ENCODE measurements around the gene MMEL1. TPM values are rescaled to one million over a fixed set of nuclear protein-coding genes. Genes with fewer than 3 reads are reported as not detected.
"Not testable (repeated sequence)": the region's sequence is repeated elsewhere in the genome, so short reads cannot be mapped to it uniquely, and the experiment has no call there.

MMEL1 gene
- total and polyA plus RNA-seq, 2 donors (not counting 1 experiment from before 2014, with no cell fraction given): 0.33 to 0.60 TPM

GRCh38 chr1:2570332-2570731 is 62.5 kb downstream of the MMEL1 start:
- peaks cover 6% of the 10 kb centered on the region for H3K27me3 ChIP-seq (ENCODE audit: control insufficient read depth, insufficient read depth, low read length)
- no peaks in the 10 kb centered on the region for H3K36me3 ChIP-seq (ENCODE audit: control insufficient read depth, insufficient read depth, low read length)
- no peak overlapping the region for H3K27ac ChIP-seq (ENCODE audit: insufficient read depth, low read length)
- no peak overlapping the region for H3K4me2 ChIP-seq (ENCODE audit: extremely low read depth, insufficient read depth, low read length)
- DNase-seq (ENCODE audit: low read depth in 2 of 2): no peak
- H2AFZ ChIP-seq (ENCODE audit: low read length): no peak overlapping the region
- no peaks in the 10 kb centered on the region for H3K79me2 ChIP-seq (ENCODE audit: control insufficient read depth, insufficient read depth, low read length)
- no peaks in the 10 kb centered on the region for H3K9me3 ChIP-seq (ENCODE audit: control insufficient read depth, insufficient read depth, low read depth, low read length)
- no peak overlapping the region for H3K9ac ChIP-seq (ENCODE audit: insufficient read depth, low read length)
- H3K4me3 ChIP-seq (replicated peaks in 1 of 4; ENCODE audit: control extremely low read depth in 1 of 4, insufficient read depth in 1 of 4, low read depth in 3 of 4, low read length in 4 of 4): no peak overlapping the region
- no peaks in the 10 kb centered on the region for H4K20me1 ChIP-seq (ENCODE audit: control insufficient read depth, extremely low read depth, insufficient read depth, low read length)
- H3K4me1 ChIP-seq (ENCODE audit: control insufficient read depth, extremely low read depth, insufficient read depth, low read length): no peaks in the 10 kb centered on the region
- TF ChIP-seq CTCF (conservative IDR thresholded peaks at IDR 0.05 in 1 of 2, IDR thresholded peaks at IDR 0.05 in 1 of 2; ENCODE audit: low read depth in 1 of 2, low read length in 2 of 2) (no peak), EZH2 (IDR thresholded peaks at IDR 0.05; ENCODE audit: low read length, missing control alignments) (no peak)

- not testable (repeated sequence) for H3K36me3 ChIP-seq (ENCODE audit: control insufficient read depth, insufficient read depth, low read length); DNase-seq (ENCODE audit: low read depth in 2 of 2); H3K4me1 ChIP-seq (ENCODE audit: control insufficient read depth, extremely low read depth, insufficient read depth, low read length); H3K4me2 ChIP-seq (ENCODE audit: extremely low read depth, insufficient read depth, low read length); H4K20me1 ChIP-seq (ENCODE audit: control insufficient read depth, extremely low read depth, insufficient read depth, low read length); H2AFZ ChIP-seq (ENCODE audit: low read length); H3K79me2 ChIP-seq (ENCODE audit: control insufficient read depth, insufficient read depth, low read length); H3K9ac ChIP-seq (ENCODE audit: insufficient read depth, low read length); H3K4me3 ChIP-seq (replicated peaks in 1 of 4; ENCODE audit: control extremely low read depth in 1 of 4, insufficient read depth in 1 of 4, low read depth in 3 of 4, low read length in 4 of 4); H3K27me3 ChIP-seq (ENCODE audit: control insufficient read depth, insufficient read depth, low read length); H3K9me3 ChIP-seq (ENCODE audit: control insufficient read depth, insufficient read depth, low read depth, low read length); H3K27ac ChIP-seq (ENCODE audit: insufficient read depth, low read length)
These were observed 63.1 kb downstream of the MMEL1 start for GRCh38 chr1:2569703-2570102.

- no peak for DNase-seq (ENCODE audit: low read depth in 2 of 2)
- Histone ChIP-seq H3K9ac (ENCODE audit: insufficient read depth, low read length) (no peak overlapping the region), H4K20me1 (ENCODE audit: control insufficient read depth, extremely low read depth, insufficient read depth, low read length) (no peaks in the 10 kb centered on the region), H3K9me3 (ENCODE audit: control insufficient read depth, insufficient read depth, low read depth, low read length) (no peaks in the 10 kb centered on the region), H3K79me2 (ENCODE audit: control insufficient read depth, insufficient read depth, low read length) (no peaks in the 10 kb centered on the region), H2AFZ (ENCODE audit: low read length) (no peak overlapping the region), H3K4me3 (replicated peaks in 1 of 4; ENCODE audit: control extremely low read depth in 1 of 4, insufficient read depth in 1 of 4, low read depth in 3 of 4, low read length in 4 of 4) (no peak overlapping the region), H3K36me3 (ENCODE audit: control insufficient read depth, insufficient read depth, low read length) (no peaks in the 10 kb centered on the region), H3K4me2 (ENCODE audit: extremely low read depth, insufficient read depth, low read length) (no peak overlapping the region), H3K4me1 (ENCODE audit: control insufficient read depth, extremely low read depth, insufficient read depth, low read length) (no peaks in the 10 kb centered on the region), H3K27ac (ENCODE audit: insufficient read depth, low read length) (no peak overlapping the region), H3K27me3 (ENCODE audit: control insufficient read depth, insufficient read depth, low read length) (peaks cover 3% of the 10 kb centered on the region)
- TF ChIP-seq CTCF (conservative IDR thresholded peaks at IDR 0.05 in 1 of 2, IDR thresholded peaks at IDR 0.05 in 1 of 2; ENCODE audit: low read depth in 1 of 2, low read length in 2 of 2) (no peak), EZH2 (IDR thresholded peaks at IDR 0.05; ENCODE audit: low read length, missing control alignments) (no peak)
These were observed 63.8 kb downstream of the MMEL1 start for GRCh38 chr1:2569060-2569459.

- not testable (repeated sequence) for H3K4me1 ChIP-seq (ENCODE audit: control insufficient read depth, extremely low read depth, insufficient read depth, low read length); H3K4me3 ChIP-seq (replicated peaks in 1 of 4; ENCODE audit: control extremely low read depth in 1 of 4, insufficient read depth in 1 of 4, low read depth in 3 of 4, low read length in 4 of 4); H3K36me3 ChIP-seq (ENCODE audit: control insufficient read depth, insufficient read depth, low read length); H2AFZ ChIP-seq (ENCODE audit: low read length); H3K4me2 ChIP-seq (ENCODE audit: extremely low read depth, insufficient read depth, low read length); H3K9ac ChIP-seq (ENCODE audit: insufficient read depth, low read length); DNase-seq (ENCODE audit: low read depth in 2 of 2); H4K20me1 ChIP-seq (ENCODE audit: control insufficient read depth, extremely low read depth, insufficient read depth, low read length); H3K79me2 ChIP-seq (ENCODE audit: control insufficient read depth, insufficient read depth, low read length); H3K27me3 ChIP-seq (ENCODE audit: control insufficient read depth, insufficient read depth, low read length); H3K9me3 ChIP-seq (ENCODE audit: control insufficient read depth, insufficient read depth, low read depth, low read length); H3K27ac ChIP-seq (ENCODE audit: insufficient read depth, low read length)
These were observed 64.5 kb downstream of the MMEL1 start for GRCh38 chr1:2568187-2568816.

Data from fibroblast of lung (primary cell).